Lower leg skin (tissue), 3 donors: ENCODE data around the gene DTWD2.

Experiments used
- POLR2A ChIP-seq, 2 donors: fragments of 450-650 bp; IDR thresholded peaks; one replicate each; pipeline ENCODE4 v1.6.1; 2016 to 2017; ENCODE audit warnings: antibody characterized with exemption in 2 of 2, mild to moderate bottlenecking in 1 of 2, moderate library complexity in 1 of 2
- TF ChIP-seq, protein P1 (sequence below), 3 donors: fragments of 450-650 bp; IDR thresholded peaks; one replicate each; pipeline ENCODE4 v1.5.1; 2016; ENCODE audit warnings: antibody characterized with exemption in 3 of 3, mild to moderate bottlenecking in 3 of 3, moderate library complexity in 2 of 3

DNA sequence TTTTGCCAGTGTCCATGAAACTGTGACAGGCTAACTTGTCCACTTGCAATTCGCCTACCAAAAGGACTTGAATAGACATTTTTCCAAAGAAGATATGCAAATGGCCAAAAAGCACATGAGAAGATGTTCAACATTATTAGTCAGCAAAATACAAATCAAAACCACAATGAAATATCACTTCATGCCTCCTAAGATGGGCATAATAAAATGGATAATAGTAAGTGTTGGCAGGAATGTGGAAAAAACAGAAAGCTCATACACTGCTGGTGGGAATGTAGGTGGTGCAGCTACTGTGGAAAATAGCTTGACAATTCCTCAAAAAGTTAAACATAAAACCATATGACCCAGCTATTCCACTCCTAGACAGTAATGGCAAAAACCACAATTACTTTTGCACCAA lies 7.9 kb downstream of the DTWD2 start:
- TF ChIP-seq, protein P1, sequence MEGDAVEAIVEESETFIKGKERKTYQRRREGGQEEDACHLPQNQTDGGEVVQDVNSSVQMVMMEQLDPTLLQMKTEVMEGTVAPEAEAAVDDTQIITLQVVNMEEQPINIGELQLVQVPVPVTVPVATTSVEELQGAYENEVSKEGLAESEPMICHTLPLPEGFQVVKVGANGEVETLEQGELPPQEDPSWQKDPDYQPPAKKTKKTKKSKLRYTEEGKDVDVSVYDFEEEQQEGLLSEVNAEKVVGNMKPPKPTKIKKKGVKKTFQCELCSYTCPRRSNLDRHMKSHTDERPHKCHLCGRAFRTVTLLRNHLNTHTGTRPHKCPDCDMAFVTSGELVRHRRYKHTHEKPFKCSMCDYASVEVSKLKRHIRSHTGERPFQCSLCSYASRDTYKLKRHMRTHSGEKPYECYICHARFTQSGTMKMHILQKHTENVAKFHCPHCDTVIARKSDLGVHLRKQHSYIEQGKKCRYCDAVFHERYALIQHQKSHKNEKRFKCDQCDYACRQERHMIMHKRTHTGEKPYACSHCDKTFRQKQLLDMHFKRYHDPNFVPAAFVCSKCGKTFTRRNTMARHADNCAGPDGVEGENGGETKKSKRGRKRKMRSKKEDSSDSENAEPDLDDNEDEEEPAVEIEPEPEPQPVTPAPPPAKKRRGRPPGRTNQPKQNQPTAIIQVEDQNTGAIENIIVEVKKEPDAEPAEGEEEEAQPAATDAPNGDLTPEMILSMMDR (IDR thresholded peaks at IDR 0.05): no peak
- no peak for TF ChIP-seq POLR2A (IDR thresholded peaks at IDR 0.05)
